IMR-90 (cell line): Measurements from ENCODE around the gene COL5A1.

ENCODE experiments used
- CEBPB ChIP-seq: IDR thresholded peaks from 2 replicates; pipeline ENCODE4 v1.6.1; 2012; ENCODE audit warnings: low read depth, low read length, improper control_type of control experiment
- FOS ChIP-seq: fragments of 150-350 bp; IDR thresholded peaks from 2 replicates; pipeline ENCODE4 v1.6.1; 2016; ENCODE audit warnings: low read depth, low read length
- MAFK ChIP-seq: IDR thresholded peaks from 2 replicates; pipeline ENCODE4 v1.6.1; 2012; ENCODE audit warnings: low read depth, low read length, improper control_type of control experiment
- MAZ ChIP-seq: IDR thresholded peaks from 2 replicates; pipeline ENCODE4 v1.6.1; 2012; ENCODE audit warnings: low read depth, mild to moderate bottlenecking, low read length, improper control_type of control experiment, moderate library complexity, borderline replicate concordance
- MXI1 ChIP-seq: IDR thresholded peaks from 2 replicates; pipeline ENCODE4 v1.6.1; 2012; ENCODE audit warnings: low read depth, mild to moderate bottlenecking, low read length, moderate library complexity, borderline replicate concordance
- NFE2L2 ChIP-seq: fragments of 150-350 bp; IDR thresholded peaks from 2 replicates; pipeline ENCODE4 v1.6.1; 2016; ENCODE audit warnings: low read depth, mild to moderate bottlenecking, low read length
- POLR2A ChIP-seq: IDR thresholded peaks from 2 replicates; pipeline ENCODE4 v1.6.1; 2012; ENCODE audit warnings: mild to moderate bottlenecking, low read depth, low read length
- RAD21 ChIP-seq: IDR thresholded peaks from 2 replicates; pipeline ENCODE4 v1.6.1; 2012; ENCODE audit warnings: low read length, improper control_type of control experiment
- RCOR1 ChIP-seq: IDR thresholded peaks from 2 replicates; pipeline ENCODE4 v1.6.1; 2012; ENCODE audit warnings: mild to moderate bottlenecking, low read length, improper control_type of control experiment; ENCODE audit not compliant: insufficient replicate concordance
- RFX5 ChIP-seq: IDR thresholded peaks from 2 replicates; pipeline ENCODE4 v1.8.0; 2012; ENCODE audit warnings: low read depth, mild to moderate bottlenecking, low read length, moderate library complexity
- SMC3 ChIP-seq: fragments of 150-350 bp; IDR thresholded peaks from 2 replicates; pipeline ENCODE4 v1.6.1; 2016; ENCODE audit warnings: low read depth, mild to moderate bottlenecking, antibody characterized with exemption, low read length, moderate library complexity
- TF ChIP-seq, protein P1 (sequence below): fragments of 150-350 bp; IDR thresholded peaks from 2 replicates; pipeline ENCODE4 v1.6.1; 2016; ENCODE audit warnings: low read depth, mild to moderate bottlenecking, low read length, moderate library complexity, borderline replicate concordance
- TF ChIP-seq, protein P2 (sequence below): conservative IDR thresholded peaks from 2 replicates; pipeline ENCODE4 v1.5.1; 2012; ENCODE audit warnings: mild to moderate bottlenecking, low read depth, low read length, improper control_type of control experiment
- TF ChIP-seq, protein P3 (sequence below): fragments of 150-350 bp; IDR thresholded peaks from 2 replicates; pipeline ENCODE4 v1.6.1; 2017; ENCODE audit warnings: mild to moderate bottlenecking, antibody characterized with exemption, low read length, low read depth

DNA sequence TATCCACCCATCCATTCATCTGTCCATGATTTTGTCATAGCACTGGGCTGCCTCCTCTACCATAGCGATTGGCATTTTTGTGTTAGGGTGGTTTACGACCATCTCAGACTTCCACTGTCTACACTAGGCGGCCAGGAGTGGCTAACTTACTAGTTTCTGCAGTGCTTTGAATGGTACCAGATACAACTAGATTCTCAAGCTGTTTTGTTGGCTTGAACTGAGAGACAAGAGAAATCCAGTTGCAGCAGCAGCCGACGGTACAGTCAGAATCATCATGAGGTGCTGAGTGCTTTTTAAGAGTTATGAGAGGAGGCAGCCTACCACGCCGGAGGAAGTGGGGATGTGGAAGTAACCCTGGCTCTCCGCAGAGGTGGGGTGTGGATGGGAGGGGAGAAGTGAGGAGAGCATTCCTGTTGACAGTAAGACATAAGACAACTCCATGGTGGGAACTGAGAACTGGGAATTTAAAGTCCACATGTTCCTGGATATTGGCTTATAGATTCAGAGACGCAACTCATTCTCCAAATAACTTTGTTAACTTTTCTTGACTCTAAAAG lies 27.9 kb downstream of the COL5A1 start:
- TF ChIP-seq, protein P1, sequence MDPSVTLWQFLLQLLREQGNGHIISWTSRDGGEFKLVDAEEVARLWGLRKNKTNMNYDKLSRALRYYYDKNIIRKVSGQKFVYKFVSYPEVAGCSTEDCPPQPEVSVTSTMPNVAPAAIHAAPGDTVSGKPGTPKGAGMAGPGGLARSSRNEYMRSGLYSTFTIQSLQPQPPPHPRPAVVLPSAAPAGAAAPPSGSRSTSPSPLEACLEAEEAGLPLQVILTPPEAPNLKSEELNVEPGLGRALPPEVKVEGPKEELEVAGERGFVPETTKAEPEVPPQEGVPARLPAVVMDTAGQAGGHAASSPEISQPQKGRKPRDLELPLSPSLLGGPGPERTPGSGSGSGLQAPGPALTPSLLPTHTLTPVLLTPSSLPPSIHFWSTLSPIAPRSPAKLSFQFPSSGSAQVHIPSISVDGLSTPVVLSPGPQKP, result no peak
- TF ChIP-seq, protein P2, sequence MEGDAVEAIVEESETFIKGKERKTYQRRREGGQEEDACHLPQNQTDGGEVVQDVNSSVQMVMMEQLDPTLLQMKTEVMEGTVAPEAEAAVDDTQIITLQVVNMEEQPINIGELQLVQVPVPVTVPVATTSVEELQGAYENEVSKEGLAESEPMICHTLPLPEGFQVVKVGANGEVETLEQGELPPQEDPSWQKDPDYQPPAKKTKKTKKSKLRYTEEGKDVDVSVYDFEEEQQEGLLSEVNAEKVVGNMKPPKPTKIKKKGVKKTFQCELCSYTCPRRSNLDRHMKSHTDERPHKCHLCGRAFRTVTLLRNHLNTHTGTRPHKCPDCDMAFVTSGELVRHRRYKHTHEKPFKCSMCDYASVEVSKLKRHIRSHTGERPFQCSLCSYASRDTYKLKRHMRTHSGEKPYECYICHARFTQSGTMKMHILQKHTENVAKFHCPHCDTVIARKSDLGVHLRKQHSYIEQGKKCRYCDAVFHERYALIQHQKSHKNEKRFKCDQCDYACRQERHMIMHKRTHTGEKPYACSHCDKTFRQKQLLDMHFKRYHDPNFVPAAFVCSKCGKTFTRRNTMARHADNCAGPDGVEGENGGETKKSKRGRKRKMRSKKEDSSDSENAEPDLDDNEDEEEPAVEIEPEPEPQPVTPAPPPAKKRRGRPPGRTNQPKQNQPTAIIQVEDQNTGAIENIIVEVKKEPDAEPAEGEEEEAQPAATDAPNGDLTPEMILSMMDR, result no peak
- TF ChIP-seq RAD21, result no peak
- no peak for TF ChIP-seq RCOR1
- no peak for TF ChIP-seq POLR2A
- TF ChIP-seq RFX5, result no peak
- TF ChIP-seq, protein P3, sequence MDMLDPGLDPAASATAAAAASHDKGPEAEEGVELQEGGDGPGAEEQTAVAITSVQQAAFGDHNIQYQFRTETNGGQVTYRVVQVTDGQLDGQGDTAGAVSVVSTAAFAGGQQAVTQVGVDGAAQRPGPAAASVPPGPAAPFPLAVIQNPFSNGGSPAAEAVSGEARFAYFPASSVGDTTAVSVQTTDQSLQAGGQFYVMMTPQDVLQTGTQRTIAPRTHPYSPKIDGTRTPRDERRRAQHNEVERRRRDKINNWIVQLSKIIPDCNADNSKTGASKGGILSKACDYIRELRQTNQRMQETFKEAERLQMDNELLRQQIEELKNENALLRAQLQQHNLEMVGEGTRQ, result no peak
- TF ChIP-seq CEBPB, result no peak
- no peak for TF ChIP-seq FOS
- TF ChIP-seq MAZ, result no peak
- TF ChIP-seq MXI1, result no peak
- TF ChIP-seq MAFK, result no peak
- no peak for TF ChIP-seq NFE2L2
- TF ChIP-seq SMC3, result no peak
